GM12892 (cell line): Measurements from ENCODE around the gene SNAPC3.

Experiments
- POLR2A ChIP-seq: IDR thresholded peaks from 2 replicates; pipeline ENCODE4 v1.6.1; 2011; ENCODE audit warnings: low read depth, low read length, control low read depth
- POLR2AphosphoS5 ChIP-seq: IDR thresholded peaks from 2 replicates; pipeline ENCODE4 v1.6.1; 2011; ENCODE audit warnings: low read depth, low read length, control low read depth
- TAF1 ChIP-seq: IDR thresholded peaks from 2 replicates; pipeline ENCODE4 v1.6.1; 2011; ENCODE audit warnings: low read depth, mild to moderate bottlenecking, control low read depth, low read length, borderline replicate concordance

DNA sequence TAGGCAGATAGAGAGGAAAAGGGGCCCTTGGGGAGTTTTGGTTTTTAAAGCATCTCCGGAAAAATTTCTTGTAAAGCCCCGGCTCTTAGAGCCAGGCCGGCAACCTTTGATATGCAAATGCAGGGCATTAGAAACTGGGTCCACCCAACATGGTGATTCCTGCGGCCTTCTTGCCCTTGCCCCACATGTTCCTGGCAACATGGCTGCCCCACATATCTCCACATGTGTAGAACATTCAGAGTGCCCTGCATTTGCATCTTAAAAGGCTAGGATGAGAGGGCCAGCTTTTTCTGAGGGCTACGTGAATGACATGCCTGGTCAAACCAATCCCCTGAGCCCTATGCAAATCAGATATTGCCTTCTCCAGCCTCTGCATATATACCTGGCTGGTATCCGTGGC, 5.0 kb upstream of the SNAPC3 start:
- no peak for TF ChIP-seq POLR2A
- TF ChIP-seq POLR2AphosphoS5 = no peak
- TF ChIP-seq TAF1 = no peak
